ENCODE results near the gene DRAM2. TPM values are rescaled to one million over a fixed set of nuclear protein-coding genes. Genes with fewer than 3 reads are reported as not detected.

Gene DRAM2
- polyA plus RNA-seq, 1 of the 3 experiments (the other 2 are of a cell fraction): 19.2 TPM

DNA sequence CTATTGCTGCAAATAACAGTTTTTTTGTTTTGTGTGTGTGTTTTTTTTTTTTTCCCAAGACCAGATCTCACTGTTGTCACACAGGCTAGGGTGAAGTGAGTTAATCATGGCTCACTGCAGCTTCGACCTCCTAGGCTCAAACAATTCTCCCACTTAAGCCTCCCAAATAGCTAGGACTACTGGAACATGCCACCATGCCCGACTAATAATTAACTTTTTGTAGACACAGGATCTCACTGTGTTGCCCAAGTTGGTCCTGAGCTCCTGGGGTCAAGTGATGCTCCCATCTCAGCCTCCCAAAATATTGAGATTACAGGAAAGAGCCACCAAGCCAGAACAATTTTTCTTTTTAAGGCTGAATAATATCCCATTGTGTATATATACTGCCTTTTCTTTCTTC is 34.9 kb downstream of the DRAM2 start:
- 4% methylated on average over 2 of the region's 2 CpGs for WGBS (ENCODE audit: low lambda C conversion rate)
- H3K9me2 ChIP-seq: 0 out of 2 replicates have a peak, but pooled peaks cover 3% of the 10 kb centered on the region
- no peak for DNase-seq
- H3K27me3 ChIP-seq (ENCODE audit: insufficient read depth): no peaks in the 10 kb centered on the region
- no peaks in the 10 kb centered on the region for H3K4me1 ChIP-seq (ENCODE audit: control insufficient read depth in 1 of 2, insufficient read depth in 2 of 2, low read depth in 1 of 2, low read length in 1 of 2)
- H3K36me3 ChIP-seq (replicated peaks in 1 of 2; ENCODE audit: control insufficient read depth in 1 of 2, insufficient read depth in 2 of 2, low read length in 1 of 2): peaks cover 0 to 12% of the 10 kb centered on the region in 2 experiments
- no peak overlapping the region for H3K9ac ChIP-seq
- H3K4me3 ChIP-seq (ENCODE audit: low read depth in 2 of 2, low read length in 1 of 2): no peak overlapping the region
- no peak overlapping the region for H3K27ac ChIP-seq (ENCODE audit: low read depth in 2 of 2, low read length in 1 of 2)
- ChIA-PET POLR2A (no interaction called here), CTCF (no interaction called here)
- H2AFZ ChIP-seq (ENCODE audit: low read depth): no peak overlapping the region
- 0 out of 2 replicates have a peak, but pooled peaks cover 12% of the 10 kb centered on the region for H3K9me3 ChIP-seq
- H3K79me2 ChIP-seq (ENCODE audit: insufficient read depth): no peaks in the 10 kb centered on the region
- TF ChIP-seq TCF12 (IDR thresholded peaks at IDR 0.05): no peak
- TF ChIP-seq FOXM1 (IDR thresholded peaks at IDR 0.05; ENCODE audit: low read depth): no peak
- TF ChIP-seq MXI1 (IDR thresholded peaks at IDR 0.05; ENCODE audit: low read depth, low read length): no peak
- no peak for TF ChIP-seq JUND (IDR thresholded peaks at IDR 0.05)
- TF ChIP-seq SIN3A (IDR thresholded peaks at IDR 0.05; ENCODE audit: borderline replicate concordance, low read depth, low read length): no peak
- TF ChIP-seq, protein P1, sequence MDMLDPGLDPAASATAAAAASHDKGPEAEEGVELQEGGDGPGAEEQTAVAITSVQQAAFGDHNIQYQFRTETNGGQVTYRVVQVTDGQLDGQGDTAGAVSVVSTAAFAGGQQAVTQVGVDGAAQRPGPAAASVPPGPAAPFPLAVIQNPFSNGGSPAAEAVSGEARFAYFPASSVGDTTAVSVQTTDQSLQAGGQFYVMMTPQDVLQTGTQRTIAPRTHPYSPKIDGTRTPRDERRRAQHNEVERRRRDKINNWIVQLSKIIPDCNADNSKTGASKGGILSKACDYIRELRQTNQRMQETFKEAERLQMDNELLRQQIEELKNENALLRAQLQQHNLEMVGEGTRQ (IDR thresholded peaks at IDR 0.05; ENCODE audit: borderline replicate concordance, low read depth, low read length): no peak
- H4K20me1 ChIP-seq (ENCODE audit: insufficient read depth): no peaks in the 10 kb centered on the region
- H3F3A ChIP-seq (replicated peaks; ENCODE audit: insufficient read depth): no peaks in the 10 kb centered on the region
- no peak overlapping the region for H3K4me2 ChIP-seq

DNA sequence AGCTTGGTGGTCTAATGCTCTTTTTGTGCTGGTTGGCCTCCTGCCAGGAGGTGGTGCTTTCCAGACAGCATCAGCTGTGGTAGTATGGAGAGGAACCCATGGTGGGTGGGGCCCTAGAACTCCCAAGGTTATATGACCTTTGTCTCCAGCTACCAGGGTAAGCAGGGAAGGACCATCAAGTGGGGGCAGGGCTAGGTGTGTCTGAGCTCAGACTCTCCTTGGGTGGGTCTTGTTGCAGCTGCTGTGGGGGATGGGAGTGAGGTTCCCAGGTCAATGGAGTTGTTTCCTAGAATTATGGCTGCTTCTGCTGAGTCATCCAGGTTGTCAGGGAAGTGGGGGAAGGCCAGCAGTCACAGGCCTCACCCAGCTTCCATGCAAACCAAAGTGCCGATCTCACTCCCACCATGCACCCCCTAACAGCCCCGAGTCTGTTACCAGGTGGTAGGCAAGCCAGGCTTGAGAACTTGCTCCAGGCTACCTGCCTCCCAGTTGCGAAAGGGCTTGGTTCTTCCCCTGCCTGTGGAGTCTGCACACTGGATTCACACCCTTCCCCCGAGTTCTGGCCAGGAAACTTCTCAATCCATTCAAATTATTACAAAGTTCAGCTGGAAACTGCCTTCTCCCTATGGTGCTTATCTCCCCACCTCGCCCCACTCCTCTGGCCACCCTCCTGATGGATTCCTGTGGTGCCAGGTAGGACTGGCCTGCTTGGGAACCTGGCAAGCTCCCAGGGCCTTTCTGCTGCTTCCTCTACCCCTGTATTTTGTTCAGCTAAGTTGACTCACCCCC is 37.8 kb downstream of the DRAM2 start:
- Histone ChIP-seq H3K36me3 (replicated peaks in 1 of 2; ENCODE audit: control insufficient read depth in 1 of 2, insufficient read depth in 2 of 2, low read length in 1 of 2) (peaks cover 0 to 6% of the 10 kb centered on the region in 2 experiments), H3F3A (replicated peaks; ENCODE audit: insufficient read depth) (no peaks in the 10 kb centered on the region), H4K20me1 (ENCODE audit: insufficient read depth) (no peaks in the 10 kb centered on the region), H3K4me3 (ENCODE audit: low read depth in 2 of 2, low read length in 1 of 2) (no peak overlapping the region), H3K79me2 (ENCODE audit: insufficient read depth) (no peaks in the 10 kb centered on the region), H2AFZ (ENCODE audit: low read depth) (no peak overlapping the region), H3K9ac (no peak overlapping the region), H3K27ac (ENCODE audit: low read depth in 2 of 2, low read length in 1 of 2) (no peak overlapping the region), H3K9me3 (peaks cover 12% of the 10 kb centered on the region; the same call in 1 of the 2 replicates), H3K4me1 (ENCODE audit: control insufficient read depth in 1 of 2, insufficient read depth in 2 of 2, low read depth in 1 of 2, low read length in 1 of 2) (no peaks in the 10 kb centered on the region), H3K27me3 (ENCODE audit: insufficient read depth) (no peaks in the 10 kb centered on the region), H3K9me2 (0 out of 2 replicates have a peak, but pooled peaks cover 3% of the 10 kb centered on the region), H3K4me2 (no peak overlapping the region)
- WGBS (ENCODE audit: low lambda C conversion rate): 11% methylated on average over 2 of the region's 5 CpGs
- ChIA-PET CTCF (no interaction called here), POLR2A (no interaction called here)
- no peak for DNase-seq
- TF ChIP-seq GABPA (IDR thresholded peaks at IDR 0.05; ENCODE audit: low read depth): no peak
- TF ChIP-seq SIN3A (IDR thresholded peaks at IDR 0.05; ENCODE audit: borderline replicate concordance, low read depth, low read length): no peak
- TF ChIP-seq, protein P2, sequence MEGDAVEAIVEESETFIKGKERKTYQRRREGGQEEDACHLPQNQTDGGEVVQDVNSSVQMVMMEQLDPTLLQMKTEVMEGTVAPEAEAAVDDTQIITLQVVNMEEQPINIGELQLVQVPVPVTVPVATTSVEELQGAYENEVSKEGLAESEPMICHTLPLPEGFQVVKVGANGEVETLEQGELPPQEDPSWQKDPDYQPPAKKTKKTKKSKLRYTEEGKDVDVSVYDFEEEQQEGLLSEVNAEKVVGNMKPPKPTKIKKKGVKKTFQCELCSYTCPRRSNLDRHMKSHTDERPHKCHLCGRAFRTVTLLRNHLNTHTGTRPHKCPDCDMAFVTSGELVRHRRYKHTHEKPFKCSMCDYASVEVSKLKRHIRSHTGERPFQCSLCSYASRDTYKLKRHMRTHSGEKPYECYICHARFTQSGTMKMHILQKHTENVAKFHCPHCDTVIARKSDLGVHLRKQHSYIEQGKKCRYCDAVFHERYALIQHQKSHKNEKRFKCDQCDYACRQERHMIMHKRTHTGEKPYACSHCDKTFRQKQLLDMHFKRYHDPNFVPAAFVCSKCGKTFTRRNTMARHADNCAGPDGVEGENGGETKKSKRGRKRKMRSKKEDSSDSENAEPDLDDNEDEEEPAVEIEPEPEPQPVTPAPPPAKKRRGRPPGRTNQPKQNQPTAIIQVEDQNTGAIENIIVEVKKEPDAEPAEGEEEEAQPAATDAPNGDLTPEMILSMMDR (IDR thresholded peaks at IDR 0.05): no peak
- TF ChIP-seq, protein P3, sequence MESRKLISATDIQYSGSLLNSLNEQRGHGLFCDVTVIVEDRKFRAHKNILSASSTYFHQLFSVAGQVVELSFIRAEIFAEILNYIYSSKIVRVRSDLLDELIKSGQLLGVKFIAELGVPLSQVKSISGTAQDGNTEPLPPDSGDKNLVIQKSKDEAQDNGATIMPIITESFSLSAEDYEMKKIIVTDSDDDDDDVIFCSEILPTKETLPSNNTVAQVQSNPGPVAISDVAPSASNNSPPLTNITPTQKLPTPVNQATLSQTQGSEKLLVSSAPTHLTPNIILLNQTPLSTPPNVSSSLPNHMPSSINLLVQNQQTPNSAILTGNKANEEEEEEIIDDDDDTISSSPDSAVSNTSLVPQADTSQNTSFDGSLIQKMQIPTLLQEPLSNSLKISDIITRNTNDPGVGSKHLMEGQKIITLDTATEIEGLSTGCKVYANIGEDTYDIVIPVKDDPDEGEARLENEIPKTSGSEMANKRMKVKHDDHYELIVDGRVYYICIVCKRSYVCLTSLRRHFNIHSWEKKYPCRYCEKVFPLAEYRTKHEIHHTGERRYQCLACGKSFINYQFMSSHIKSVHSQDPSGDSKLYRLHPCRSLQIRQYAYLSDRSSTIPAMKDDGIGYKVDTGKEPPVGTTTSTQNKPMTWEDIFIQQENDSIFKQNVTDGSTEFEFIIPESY (IDR thresholded peaks at IDR 0.05; ENCODE audit: borderline replicate concordance, low read depth): no peak
- no peak for TF ChIP-seq EZH2phosphoT487 (IDR thresholded peaks at IDR 0.05; ENCODE audit: borderline replicate concordance, low read depth)

All from SK-N-SH (cell line).